ENCODE data around the gene POLRMT. TPM values are rescaled to one million over a fixed set of nuclear protein-coding genes. Genes with fewer than 3 reads are reported as not detected.
A peak's percentile ranks its signal among the peaks of the same experiment; 100 is the strongest.
"Not testable (repeated sequence)": the region's sequence is repeated elsewhere in the genome, so short reads cannot be mapped to it uniquely, and the experiment has no call there.

POLRMT gene
- polyA plus RNA-seq, 6 donors from 2014 or later = 12.1 to 56.8 (median 34.4) TPM

GRCh38 chr19:674282-675151, 41.2 kb upstream of the POLRMT start:
- Mint-ChIP-seq H3K36me3 (no peaks in the 10 kb centered on the region), H3K27ac (no peak overlapping the region), H3K4me1 (peaks cover 0 to 10% (median 5%) of the 10 kb centered on the region in 3 donors), H3K9me3 (no peaks in the 10 kb centered on the region), H3K4me3 (no peak overlapping the region), H3K27me3 (peaks cover 11 to 20% (median 18%) of the 10 kb centered on the region in 3 donors)
- DNase-seq (no peak), ATAC-seq (ENCODE audit: low read depth in 2 of 2) (no peak)

GRCh38 chr19:670609-671075, 37.3 kb upstream of the POLRMT start:
- DNase-seq (no peak), ATAC-seq (ENCODE audit: low read depth in 2 of 2) (peak; percentile 56 to 58)
- H3K36me3 Mint-ChIP-seq = no peaks in the 10 kb centered on the region
- no peak overlapping the region for H3K4me3 Mint-ChIP-seq
- H3K4me1 Mint-ChIP-seq = peaks cover 0 to 10% (median 7%) of the 10 kb centered on the region in 3 donors
- H3K27ac Mint-ChIP-seq = no peak overlapping the region
- peaks cover 16 to 34% (median 17%) of the 10 kb centered on the region in 3 donors for H3K27me3 Mint-ChIP-seq
- H3K9me3 Mint-ChIP-seq = peaks cover 0 to 3% (median 0%) of the 10 kb centered on the region in 7 donors

GRCh38 chr19:668675-669434, 35.5 kb upstream of the POLRMT start:
- DNase-seq; H3K36me3 Mint-ChIP-seq; H3K9me3 Mint-ChIP-seq; ATAC-seq (ENCODE audit: low read depth in 2 of 2): not testable (repeated sequence)
- H3K4me3 Mint-ChIP-seq = peak overlapping the region in 2 of 8 donors; percentile 41 to 61
- peaks cover 4 to 18% (median 16%) of the 10 kb centered on the region in 3 donors for H3K4me1 Mint-ChIP-seq
- H3K27ac Mint-ChIP-seq = peak overlapping the region in 3 of 6 donors; percentile 12 to 71 (median 29)
- peaks cover 5 to 21% (median 7%) of the 10 kb centered on the region in 3 donors for H3K27me3 Mint-ChIP-seq

GRCh38 chr19:666985-667573, 33.7 kb upstream of the POLRMT start:
- Mint-ChIP-seq H3K4me3 (peak overlapping the region in 1 of 8 donors; percentile 15), H3K27me3 (peaks cover 0 to 16% (median 5%) of the 10 kb centered on the region in 3 donors), H3K27ac (peak overlapping the region in 1 of 6 donors; percentile 70), H3K4me1 (peaks cover 7 to 22% (median 22%) of the 10 kb centered on the region in 3 donors)
- not testable (repeated sequence) for DNase-seq; ATAC-seq (ENCODE audit: low read depth in 2 of 2); H3K36me3 Mint-ChIP-seq; H3K9me3 Mint-ChIP-seq

GRCh38 chr19:664913-665443, 31.6 kb upstream of the POLRMT start:
- Mint-ChIP-seq H3K4me1 (peaks cover 23 to 42% (median 37%) of the 10 kb centered on the region in 3 donors), H3K4me3 (peak overlapping the region; percentile 60 to 97 (median 76)), H3K27me3 (peaks cover 0 to 16% (median 5%) of the 10 kb centered on the region in 3 donors), H3K9me3 (peaks cover 0 to 3% (median 0%) of the 10 kb centered on the region in 7 donors), H3K36me3 (no peaks in the 10 kb centered on the region), H3K27ac (peak overlapping the region in 5 of 6 donors; percentile 39 to 92 (median 75))
- DNase-seq (peak; percentile 73), ATAC-seq (ENCODE audit: low read depth in 2 of 2) (peak; percentile 10 to 15)

GRCh38 chr19:663682-664117, 30.4 kb upstream of the POLRMT start:
- Mint-ChIP-seq H3K27ac (peak overlapping the region; percentile 72 to 97 (median 90)), H3K27me3 (peaks cover 0 to 10% (median 0%) of the 10 kb centered on the region in 3 donors), H3K36me3 (no peaks in the 10 kb centered on the region), H3K4me3 (peak overlapping the region; percentile 77 to 97 (median 85)), H3K4me1 (peaks cover 23 to 48% (median 42%) of the 10 kb centered on the region in 3 donors), H3K9me3 (no peaks in the 10 kb centered on the region)
- ATAC-seq (ENCODE audit: low read depth in 2 of 2) = no peak
- no peak for DNase-seq

- peak within 1 kb of the TSS; percentile 93 to 100 (median 98) for H3K4me3 Mint-ChIP-seq
- H3K9me3 Mint-ChIP-seq = no peaks in the 10 kb centered on the region
- peaks cover 23 to 52% (median 42%) of the 10 kb centered on the region in 3 donors for H3K4me1 Mint-ChIP-seq
- no peaks in the 10 kb centered on the region for H3K36me3 Mint-ChIP-seq
- H3K27ac Mint-ChIP-seq = peak within 1 kb of the TSS; percentile 89 to 99 (median 98)
- DNase-seq (peak; percentile 88), ATAC-seq (ENCODE audit: low read depth in 2 of 2) (peak; percentile 44 to 62)
- H3K27me3 Mint-ChIP-seq = peaks cover 0 to 10% (median 0%) of the 10 kb centered on the region in 3 donors
Measured at GRCh38 chr19:662962-663681, 29.8 kb upstream of the POLRMT start, which contains the start of gene RNF126. Gene RNF126 (minus strand): TSS chr19:663214. CDS start chr19:663121, 93 bp downstream.

- Mint-ChIP-seq H3K9me3 (no peaks in the 10 kb centered on the region), H3K27ac (peak overlapping the region; percentile 89 to 99 (median 98)), H3K4me1 (peaks cover 23 to 52% (median 45%) of the 10 kb centered on the region in 3 donors), H3K4me3 (peak overlapping the region; percentile 93 to 100 (median 98)), H3K27me3 (peaks cover 0 to 6% (median 0%) of the 10 kb centered on the region in 3 donors), H3K36me3 (no peaks in the 10 kb centered on the region)
- peak; percentile 39 to 45 for ATAC-seq (ENCODE audit: low read depth in 2 of 2)
- peak; percentile 73 for DNase-seq
Measured at GRCh38 chr19:662207-662961, 29.0 kb upstream of the POLRMT start.

- ATAC-seq (ENCODE audit: low read depth in 2 of 2) = peak; percentile 52 to 53
- Mint-ChIP-seq H3K36me3 (no peaks in the 10 kb centered on the region), H3K27ac (peak overlapping the region; percentile 89 to 99 (median 98)), H3K9me3 (no peaks in the 10 kb centered on the region), H3K4me3 (peak overlapping the region; percentile 93 to 100 (median 98)), H3K27me3 (peaks cover 0 to under 1% (median 0%) of the 10 kb centered on the region in 3 donors), H3K4me1 (peaks cover 23 to 52% (median 48%) of the 10 kb centered on the region in 3 donors)
- peak; percentile 66 for DNase-seq
Measured at GRCh38 chr19:661427-662196, 28.3 kb upstream of the POLRMT start.

- peak overlapping the region; percentile 93 to 100 (median 98) for H3K4me3 Mint-ChIP-seq
- H3K27ac Mint-ChIP-seq = peak overlapping the region; percentile 89 to 99 (median 98)
- ATAC-seq (ENCODE audit: low read depth in 2 of 2) (no peak), DNase-seq (no peak)
- peaks cover 28 to 59% (median 53%) of the 10 kb centered on the region in 3 donors for H3K4me1 Mint-ChIP-seq
- H3K36me3 Mint-ChIP-seq = no peaks in the 10 kb centered on the region
- H3K9me3 Mint-ChIP-seq = no peaks in the 10 kb centered on the region
- no peaks in the 10 kb centered on the region for H3K27me3 Mint-ChIP-seq
Measured at GRCh38 chr19:660793-661426, 27.6 kb upstream of the POLRMT start.
